SK-N-SH treated with all-trans-retinoic acid at 6 μM for 48 hours (cell line): ENCODE data around the gene ANKS3.

ENCODE experiments used
- BACH2 ChIP-seq: fragments of 250-450 bp; sonication (Bioruptor Pico); IDR thresholded peaks from 2 replicates; pipeline ENCODE4 v1.9.0; 2021; ENCODE audit warnings: mild to moderate bottlenecking, borderline replicate concordance
- RARB ChIP-seq: fragments of 250-450 bp; sonication (Bioruptor Pico); IDR thresholded peaks from 2 replicates; pipeline ENCODE4 v1.8.0; 2021; ENCODE audit warnings: mild to moderate bottlenecking, moderate library complexity
- ZFP30 ChIP-seq: fragments of 450-650 bp; formaldehyde crosslinking; IDR thresholded peaks from 2 replicates; pipeline ENCODE4 v1.5.0; 2022; ENCODE audit warnings: mild to moderate bottlenecking, moderate library complexity
- TF ChIP-seq, protein P1 (sequence below): fragments of 250-450 bp; sonication (Bioruptor Pico); IDR thresholded peaks from 2 replicates; pipeline ENCODE4 v1.8.0; 2021; ENCODE audit warnings: low read depth, mild to moderate bottlenecking, moderate library complexity, borderline replicate concordance
- TF ChIP-seq, protein P2 (sequence below): fragments of 250-450 bp; sonication (Bioruptor Pico); IDR thresholded peaks from 2 replicates; pipeline ENCODE4 v1.8.0; 2020; ENCODE audit warnings: mild to moderate bottlenecking, moderate library complexity, borderline replicate concordance

DNA sequence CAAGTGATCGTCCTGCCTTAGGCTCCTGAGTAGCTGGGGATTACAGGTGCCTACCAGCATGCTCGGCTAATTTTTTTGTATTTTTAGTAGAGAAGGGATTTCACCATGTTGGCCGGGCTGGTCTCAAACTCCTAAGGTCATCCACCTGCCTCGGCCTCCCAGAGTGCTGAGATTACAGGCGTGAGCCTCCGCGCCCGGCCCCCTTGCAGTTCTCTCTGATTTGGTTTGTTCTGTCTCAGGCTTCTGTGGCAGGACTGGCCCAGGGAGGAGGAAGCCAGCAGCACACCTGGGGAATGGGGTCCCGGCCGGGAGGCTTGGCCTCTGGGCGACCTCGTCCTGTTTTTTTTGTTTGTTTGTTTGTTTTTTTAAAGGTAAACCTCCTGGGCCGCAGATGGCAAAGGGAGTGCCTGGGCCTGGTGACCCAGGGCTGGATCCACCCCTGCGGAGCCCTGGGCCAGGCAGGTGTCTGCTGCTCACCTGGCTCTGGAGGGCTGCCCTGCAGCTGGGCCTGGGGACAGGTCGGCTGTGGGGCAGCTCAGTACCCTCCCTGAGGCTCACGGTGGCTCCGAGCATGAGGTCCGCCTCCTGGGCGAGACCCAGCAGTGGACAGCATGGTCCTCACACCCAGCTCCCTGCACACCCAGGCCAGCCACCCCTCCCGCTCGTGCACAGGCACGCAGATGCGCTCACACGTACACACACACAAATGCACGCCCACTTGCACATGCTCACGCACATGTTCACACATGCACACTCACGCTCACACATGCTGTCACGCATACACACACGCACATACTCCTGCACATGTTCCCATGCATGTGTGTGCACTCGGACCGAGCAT lies 44.0 kb downstream of the ANKS3 start:
- no peak for TF ChIP-seq ZFP30 (CRISPR knock-in tag)
- TF ChIP-seq, protein P1, sequence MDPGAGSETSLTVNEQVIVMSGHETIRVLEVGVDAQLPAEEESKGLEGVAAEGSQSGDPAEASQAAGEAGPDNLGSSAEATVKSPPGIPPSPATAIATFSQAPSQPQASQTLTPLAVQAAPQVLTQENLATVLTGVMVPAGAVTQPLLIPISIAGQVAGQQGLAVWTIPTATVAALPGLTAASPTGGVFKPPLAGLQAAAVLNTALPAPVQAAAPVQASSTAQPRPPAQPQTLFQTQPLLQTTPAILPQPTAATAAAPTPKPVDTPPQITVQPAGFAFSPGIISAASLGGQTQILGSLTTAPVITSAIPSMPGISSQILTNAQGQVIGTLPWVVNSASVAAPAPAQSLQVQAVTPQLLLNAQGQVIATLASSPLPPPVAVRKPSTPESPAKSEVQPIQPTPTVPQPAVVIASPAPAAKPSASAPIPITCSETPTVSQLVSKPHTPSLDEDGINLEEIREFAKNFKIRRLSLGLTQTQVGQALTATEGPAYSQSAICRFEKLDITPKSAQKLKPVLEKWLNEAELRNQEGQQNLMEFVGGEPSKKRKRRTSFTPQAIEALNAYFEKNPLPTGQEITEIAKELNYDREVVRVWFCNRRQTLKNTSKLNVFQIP (CRISPR knock-in tag) = no peak
- TF ChIP-seq RARB (CRISPR knock-in tag) = no peak
- no peak for TF ChIP-seq BACH2
- TF ChIP-seq, protein P2, sequence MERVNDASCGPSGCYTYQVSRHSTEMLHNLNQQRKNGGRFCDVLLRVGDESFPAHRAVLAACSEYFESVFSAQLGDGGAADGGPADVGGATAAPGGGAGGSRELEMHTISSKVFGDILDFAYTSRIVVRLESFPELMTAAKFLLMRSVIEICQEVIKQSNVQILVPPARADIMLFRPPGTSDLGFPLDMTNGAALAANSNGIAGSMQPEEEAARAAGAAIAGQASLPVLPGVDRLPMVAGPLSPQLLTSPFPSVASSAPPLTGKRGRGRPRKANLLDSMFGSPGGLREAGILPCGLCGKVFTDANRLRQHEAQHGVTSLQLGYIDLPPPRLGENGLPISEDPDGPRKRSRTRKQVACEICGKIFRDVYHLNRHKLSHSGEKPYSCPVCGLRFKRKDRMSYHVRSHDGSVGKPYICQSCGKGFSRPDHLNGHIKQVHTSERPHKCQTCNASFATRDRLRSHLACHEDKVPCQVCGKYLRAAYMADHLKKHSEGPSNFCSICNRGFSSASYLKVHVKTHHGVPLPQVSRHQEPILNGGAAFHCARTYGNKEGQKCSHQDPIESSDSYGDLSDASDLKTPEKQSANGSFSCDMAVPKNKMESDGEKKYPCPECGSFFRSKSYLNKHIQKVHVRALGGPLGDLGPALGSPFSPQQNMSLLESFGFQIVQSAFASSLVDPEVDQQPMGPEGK (CRISPR knock-in tag) = no peak
